PFSK-1 (cell line): ENCODE results near the gene VRK1.

ENCODE experiments used
- FOXP2 ChIP-seq: optimal IDR thresholded peaks from 2 replicates; pipeline ENCODE3; 2011; ENCODE audit warnings: borderline replicate concordance, control low read depth, inconsistent platforms; ENCODE audit not compliant: insufficient read depth; ENCODE audit errors: extremely low read length, extremely low read depth
- POLR2AphosphoS5 ChIP-seq: IDR thresholded peaks from 2 replicates; pipeline ENCODE4 v1.6.1; 2012; ENCODE audit warnings: low read depth, mild to moderate bottlenecking, control low read depth, low read length, moderate library complexity
- REST ChIP-seq, 2 experiments: IDR thresholded peaks; 2 replicates each; pipeline versions ENCODE4 v1.6.1 to v1.8.0; 2011 to 2012; ENCODE audit warnings: low read depth in 2 of 2, low read length in 2 of 2, control low read depth in 1 of 2, inconsistent platforms in 1 of 2, mild to moderate bottlenecking in 1 of 2, moderate library complexity in 1 of 2; ENCODE audit not compliant: insufficient read depth in 1 of 2
- SIN3A ChIP-seq: IDR thresholded peaks from 2 replicates; pipeline ENCODE4 v1.6.1; 2012; ENCODE audit warnings: mild to moderate bottlenecking, low read length, moderate library complexity, borderline replicate concordance; ENCODE audit not compliant: insufficient read depth
- TAF1 ChIP-seq: IDR thresholded peaks from 2 replicates; pipeline ENCODE4 v1.6.1; 2012; ENCODE audit warnings: low read length, control low read depth, borderline replicate concordance; ENCODE audit not compliant: insufficient read depth

VRK1 gene

GRCh38 chr14:96915478-96915877 is 118.3 kb downstream of the VRK1 start:
- TF ChIP-seq REST (IDR thresholded peaks at IDR 0.05; ENCODE audit: insufficient read depth in 1 of 2, low read depth in 2 of 2, low read length in 2 of 2): no peak
- no peak for TF ChIP-seq FOXP2
- TF ChIP-seq TAF1: no peak
- no peak for TF ChIP-seq POLR2AphosphoS5
- no peak for TF ChIP-seq SIN3A

GRCh38 chr14:96916751-96917150 is 119.6 kb downstream of the VRK1 start:
- no peak for TF ChIP-seq POLR2AphosphoS5
- TF ChIP-seq FOXP2: no peak
- no peak for TF ChIP-seq REST (IDR thresholded peaks at IDR 0.05; ENCODE audit: insufficient read depth in 1 of 2, low read depth in 2 of 2, low read length in 2 of 2)
- TF ChIP-seq SIN3A: no peak
- TF ChIP-seq TAF1: no peak

GRCh38 chr14:96917442-96917963 is 120.3 kb downstream of the VRK1 start:
- TF ChIP-seq POLR2AphosphoS5 (no peak), SIN3A (no peak), TAF1 (no peak), FOXP2 (no peak), REST (IDR thresholded peaks at IDR 0.05; ENCODE audit: insufficient read depth in 1 of 2, low read depth in 2 of 2, low read length in 2 of 2) (no peak)

- TF ChIP-seq POLR2AphosphoS5: no peak
- no peak for TF ChIP-seq TAF1
- TF ChIP-seq FOXP2: no peak
- TF ChIP-seq REST (IDR thresholded peaks at IDR 0.05; ENCODE audit: insufficient read depth in 1 of 2, low read depth in 2 of 2, low read length in 2 of 2): no peak
- TF ChIP-seq SIN3A: no peak
Observed at GRCh38 chr14:96920023-96920422, 122.8 kb downstream of the VRK1 start.

GRCh38 chr14:96920820-96921219 is 123.6 kb downstream of the VRK1 start:
- no peak for TF ChIP-seq POLR2AphosphoS5
- TF ChIP-seq REST (IDR thresholded peaks at IDR 0.05; ENCODE audit: insufficient read depth in 1 of 2, low read depth in 2 of 2, low read length in 2 of 2): no peak
- no peak for TF ChIP-seq SIN3A
- TF ChIP-seq FOXP2: no peak
- TF ChIP-seq TAF1: no peak
